Tibial nerve (tissue), 4 donors: ENCODE data around the gene ZFP3. TPM values are rescaled to one million over a fixed set of nuclear protein-coding genes. Genes with fewer than 3 reads are reported as not detected.
"Not testable (repeated sequence)": the region's sequence is repeated elsewhere in the genome, so short reads cannot be mapped to it uniquely, and the experiment has no call there.

ENCODE experiments used
- DNase-seq, 2 donors: peaks; one replicate each; pipeline ENCODE4 v3.0.0-alpha.2; 2019; ENCODE audit warnings: low spot score in 2 of 2
- H3K27ac ChIP-seq, 4 donors: fragments of 200-600 bp; sonication (generic) in 3 of 4; one replicate each; pipeline ENCODE4 v1.5.1; 2017 to 2019; ENCODE audit warnings: mild to moderate bottlenecking in 1 of 4
- H3K27me3 ChIP-seq, 2 donors: fragments of 200-600 bp; sonication (generic) in 1 of 2; one replicate each; pipeline versions ENCODE4 v1.5.1 to v1.6.0; 2017 to 2019
- H3K36me3 ChIP-seq, 3 donors: fragments of 200-600 bp; sonication (generic); one replicate each; pipeline ENCODE4 v1.5.1; 2018 to 2019
- H3K4me1 ChIP-seq, 4 donors: fragments of 200-600 bp; sonication (generic) in 3 of 4; one replicate each; pipeline ENCODE4 v1.5.1; 2017 to 2019
- H3K4me3 ChIP-seq, 4 donors: fragments of 200-600 bp; sonication (generic) in 3 of 4; one replicate each; pipeline ENCODE4 v1.5.1; 2017 to 2019; ENCODE audit warnings: mild to moderate bottlenecking in 1 of 4, moderate library complexity in 1 of 4
- H3K9me3 ChIP-seq, 4 donors: fragments of 200-600 bp; sonication (generic) in 3 of 4; one replicate each; pipeline ENCODE4 v1.5.1; 2017 to 2019
- EP300 ChIP-seq, 2 donors: sonication (generic); formaldehyde crosslinking; IDR thresholded peaks; one replicate each; pipeline ENCODE4 v1.6.1; 2017; ENCODE audit warnings: antibody characterized with exemption in 2 of 2, mild to moderate bottlenecking in 1 of 2
- POLR2A ChIP-seq, 2 donors: fragments of 450-650 bp; IDR thresholded peaks; one replicate each; pipeline ENCODE4 v1.6.1; 2017; ENCODE audit warnings: antibody characterized with exemption in 2 of 2, mild to moderate bottlenecking in 2 of 2, moderate library complexity in 2 of 2
- WGBS, 2 donors: methylation state at CpG; one replicate each; pipeline ENCODE4 v1.1.5; 2018; 5-methylcytosine and 5-hydroxymethylcytosine counted together
- total RNA-seq, 4 donors: library from RNA; depleted of rRNA; stranded (reverse); fragments of >200 nt; gene quantifications; one replicate each; pipeline ENCODE4 v1.1.0, GENCODE V29; 2016
- TF ChIP-seq, protein P1 (sequence below), 5 experiments: fragments of 200-600 bp in 3 of 5; fragments of 450-650 bp in 2 of 5; sonication (generic) in 3 of 5; IDR thresholded peaks; one replicate each; pipeline ENCODE4 v1.5.1; 2016 to 2019; ENCODE audit warnings: antibody characterized with exemption in 5 of 5, mild to moderate bottlenecking in 3 of 5, moderate library complexity in 2 of 5

ZFP3 gene
- total RNA-seq, 4 donors from 2014 or later = 2.5 to 7.1 (median 4.7) TPM

DNA sequence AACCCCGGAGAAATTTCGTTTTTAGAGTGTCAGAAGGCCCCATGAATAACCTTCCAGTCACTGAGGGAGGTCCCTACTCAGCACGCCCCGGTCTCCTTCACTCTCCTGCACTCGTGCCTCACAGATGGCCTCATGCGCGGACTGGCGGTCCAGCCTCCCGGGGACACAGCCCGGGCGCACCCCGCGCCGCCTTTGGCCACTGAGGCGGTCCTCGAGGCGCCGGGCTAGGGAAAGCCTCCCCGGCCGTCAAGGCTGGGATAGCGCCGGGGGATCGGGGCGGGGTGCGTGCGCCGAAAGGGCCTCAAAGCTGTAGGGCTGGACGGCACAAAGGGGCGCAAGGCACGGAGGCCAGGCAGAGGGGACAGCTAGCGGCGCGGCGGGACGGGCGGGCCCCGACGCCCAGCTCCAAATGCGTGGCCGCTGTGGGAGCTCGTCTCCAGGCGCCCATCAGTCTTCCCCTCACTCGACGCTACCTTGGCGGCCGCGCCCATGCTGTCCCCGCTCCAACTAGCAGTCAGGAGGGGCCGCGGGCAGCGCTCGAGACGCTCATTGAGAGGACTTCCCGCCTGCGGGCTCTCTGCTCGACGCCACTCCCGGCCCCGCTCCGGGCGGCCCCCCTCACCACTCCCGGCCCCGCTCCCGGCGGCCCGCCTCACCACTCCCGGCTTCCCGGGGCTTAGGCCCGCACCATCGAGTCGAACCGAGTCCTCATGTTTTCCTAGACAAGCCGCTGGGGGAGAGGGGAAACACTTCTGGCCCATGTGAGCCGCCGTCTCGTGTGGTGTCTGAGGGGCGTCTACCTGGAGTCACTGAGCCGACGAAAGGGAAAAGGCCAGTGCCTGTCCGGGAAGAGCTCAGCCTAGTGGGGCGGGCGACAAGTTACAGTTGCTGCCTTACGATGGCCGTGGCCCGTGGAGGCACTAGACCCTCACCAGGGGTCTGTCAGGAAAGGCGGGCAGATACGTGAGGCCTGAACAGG lies 37.7 kb downstream of the ZFP3 start, which contains the start of gene USP6:
USP6 (plus strand) TSS at position 360 of the 979 bp plus-strand sequence. CDS start 14,336 bp downstream, outside the sequence.
- no peak for DNase-seq
- H3K4me1 ChIP-seq = peaks cover 0 to 7% (median 4%) of the 10 kb centered on the region in 4 donors
- no peak for TF ChIP-seq EP300 (IDR thresholded peaks at IDR 0.05)
- no peak for TF ChIP-seq POLR2A (IDR thresholded peaks at IDR 0.05)
- TF ChIP-seq, protein P1, sequence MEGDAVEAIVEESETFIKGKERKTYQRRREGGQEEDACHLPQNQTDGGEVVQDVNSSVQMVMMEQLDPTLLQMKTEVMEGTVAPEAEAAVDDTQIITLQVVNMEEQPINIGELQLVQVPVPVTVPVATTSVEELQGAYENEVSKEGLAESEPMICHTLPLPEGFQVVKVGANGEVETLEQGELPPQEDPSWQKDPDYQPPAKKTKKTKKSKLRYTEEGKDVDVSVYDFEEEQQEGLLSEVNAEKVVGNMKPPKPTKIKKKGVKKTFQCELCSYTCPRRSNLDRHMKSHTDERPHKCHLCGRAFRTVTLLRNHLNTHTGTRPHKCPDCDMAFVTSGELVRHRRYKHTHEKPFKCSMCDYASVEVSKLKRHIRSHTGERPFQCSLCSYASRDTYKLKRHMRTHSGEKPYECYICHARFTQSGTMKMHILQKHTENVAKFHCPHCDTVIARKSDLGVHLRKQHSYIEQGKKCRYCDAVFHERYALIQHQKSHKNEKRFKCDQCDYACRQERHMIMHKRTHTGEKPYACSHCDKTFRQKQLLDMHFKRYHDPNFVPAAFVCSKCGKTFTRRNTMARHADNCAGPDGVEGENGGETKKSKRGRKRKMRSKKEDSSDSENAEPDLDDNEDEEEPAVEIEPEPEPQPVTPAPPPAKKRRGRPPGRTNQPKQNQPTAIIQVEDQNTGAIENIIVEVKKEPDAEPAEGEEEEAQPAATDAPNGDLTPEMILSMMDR (IDR thresholded peaks at IDR 0.05) = no peak
- 22 to 26% methylated on average over 48 to 49 of the region's 87 CpGs for WGBS, 2 donors
- H3K27ac ChIP-seq = peak within 1 kb of the TSS in 1 of 4 donors; percentile 59
- H3K27me3 ChIP-seq = peaks cover 0 to 44% of the 10 kb centered on the region in 2 donors
- peaks cover 0 to 15% (median 0%) of the 10 kb centered on the region in 3 donors for H3K36me3 ChIP-seq
- peaks cover 0 to 16% (median 0%) of the 10 kb centered on the region in 4 donors for H3K9me3 ChIP-seq
- H3K4me3 ChIP-seq = peak within 1 kb of the TSS in 1 of 4 donors; percentile 41

DNA sequence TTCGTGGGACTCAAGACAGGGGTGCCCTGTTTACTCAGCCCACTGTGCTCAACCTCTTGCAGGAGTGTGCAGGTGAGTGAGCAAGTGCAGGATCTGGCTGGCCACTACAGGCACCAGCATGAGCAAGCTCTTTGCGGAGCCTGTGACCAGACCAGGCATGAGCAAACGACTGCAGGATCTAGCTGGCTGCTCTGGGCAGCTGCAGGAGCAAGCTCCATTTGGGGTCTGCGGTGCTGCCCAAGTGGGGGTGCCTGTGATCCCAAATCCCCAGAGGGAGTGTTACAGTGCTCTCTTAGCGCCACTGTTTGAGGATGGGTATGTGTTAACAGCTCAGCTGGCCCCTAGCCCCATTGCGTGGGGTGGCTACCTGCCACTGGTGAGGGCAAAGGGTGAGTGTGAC lies 40.0 kb downstream of the ZFP3 start:
- Histone ChIP-seq H3K4me3 (no peak overlapping the region), H3K27ac (no peak overlapping the region), H3K27me3 (peaks cover 0 to 61% of the 10 kb centered on the region in 2 donors), H3K9me3 (peaks cover 0 to 16% (median 0%) of the 10 kb centered on the region in 4 donors), H3K36me3 (peaks cover 0 to 15% (median 0%) of the 10 kb centered on the region in 3 donors), H3K4me1 (peaks cover 0 to 12% (median 0%) of the 10 kb centered on the region in 4 donors)
- TF ChIP-seq EP300 (IDR thresholded peaks at IDR 0.05) (no peak), POLR2A (IDR thresholded peaks at IDR 0.05) (no peak)
- TF ChIP-seq, protein P1 (IDR thresholded peaks at IDR 0.05) = no peak
- WGBS, 2 donors = 89 to 93% methylated on average over 4 to 5 of the region's 6 CpGs
- DNase-seq = peak in 1 of 2 donors; percentile 3

DNA sequence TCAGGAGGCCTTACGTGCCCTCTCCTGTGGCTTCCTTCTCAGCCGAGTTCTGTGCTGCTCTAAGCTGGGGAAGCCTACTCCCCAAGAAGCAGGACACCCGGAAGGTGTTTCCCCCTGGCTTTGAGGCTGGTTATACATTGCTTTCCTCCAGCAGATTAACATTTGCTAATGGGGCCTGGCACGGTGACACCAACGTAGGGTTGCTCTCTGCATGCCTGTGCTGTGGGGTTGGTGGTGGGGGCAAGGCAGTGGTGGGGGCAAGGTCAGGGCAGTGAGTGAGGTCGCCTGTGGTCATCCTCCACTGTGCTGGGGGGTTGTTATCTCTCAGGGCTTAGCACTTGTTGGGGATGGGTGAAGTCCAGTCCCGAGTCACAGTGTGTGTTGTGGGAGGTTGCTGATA lies 41.8 kb downstream of the ZFP3 start:
- TF ChIP-seq, protein P1 (IDR thresholded peaks at IDR 0.05) = no peak
- no peak for TF ChIP-seq POLR2A (IDR thresholded peaks at IDR 0.05)
- no peak for TF ChIP-seq EP300 (IDR thresholded peaks at IDR 0.05)
- Histone ChIP-seq H3K4me1 (peaks cover 0 to 15% (median 0%) of the 10 kb centered on the region in 4 donors), H3K27me3 (peaks cover 0 to 67% of the 10 kb centered on the region in 2 donors), H3K27ac (no peak overlapping the region), H3K4me3 (no peak overlapping the region), H3K9me3 (peaks cover 0 to 16% (median 0%) of the 10 kb centered on the region in 4 donors), H3K36me3 (no peaks in the 10 kb centered on the region)
- no peak for DNase-seq
- 73 to 85% methylated on average over 5 to 7 of the region's 7 CpGs for WGBS, 2 donors

DNA sequence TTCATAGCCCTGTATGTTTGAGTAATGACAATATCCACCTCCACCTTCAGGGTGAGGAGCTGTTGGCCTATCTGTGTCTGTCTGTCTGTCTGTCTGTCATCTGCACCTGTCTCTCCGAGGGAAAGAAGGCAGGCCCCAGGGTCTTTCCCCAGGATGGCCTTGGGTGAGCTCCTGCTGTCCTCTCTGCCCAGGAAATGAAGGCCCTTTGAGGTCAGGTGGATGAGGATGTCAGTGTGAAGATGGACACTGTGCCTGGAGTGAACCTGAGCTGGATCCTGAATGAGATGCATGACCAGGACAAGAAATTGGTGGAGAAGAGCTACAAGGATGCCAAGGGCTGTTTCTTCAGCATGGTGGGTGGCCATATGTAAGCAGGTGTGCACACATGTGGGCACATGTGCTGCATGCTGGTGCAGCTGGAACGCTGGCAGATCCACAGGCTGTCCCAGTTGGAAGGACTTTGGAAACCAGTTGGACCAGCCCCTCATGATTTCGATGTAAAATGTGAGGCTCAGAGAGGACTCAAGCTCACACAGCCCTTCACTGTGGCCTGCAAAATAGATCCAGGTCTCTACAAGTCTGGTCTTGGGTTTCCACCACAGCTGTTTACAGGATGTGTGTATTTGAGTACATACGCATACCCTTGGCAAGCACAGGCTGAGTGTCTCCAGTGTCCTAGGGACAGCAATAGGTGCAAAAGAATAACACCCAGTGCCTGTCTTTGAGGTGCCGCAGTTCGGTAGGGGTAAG lies 42.3 kb downstream of the ZFP3 start:
- Histone ChIP-seq H3K9me3 (peaks cover 0 to 16% (median 0%) of the 10 kb centered on the region in 4 donors), H3K4me1 (peaks cover 0 to 15% (median 0%) of the 10 kb centered on the region in 4 donors), H3K27me3 (peaks cover 0 to 61% of the 10 kb centered on the region in 2 donors)
- not testable (repeated sequence) for H3K27ac ChIP-seq, H3K36me3 ChIP-seq, H3K4me3 ChIP-seq, DNase-seq
- 89 to 92% methylated on average over 6 of the region's 6 CpGs for WGBS, 2 donors

DNA sequence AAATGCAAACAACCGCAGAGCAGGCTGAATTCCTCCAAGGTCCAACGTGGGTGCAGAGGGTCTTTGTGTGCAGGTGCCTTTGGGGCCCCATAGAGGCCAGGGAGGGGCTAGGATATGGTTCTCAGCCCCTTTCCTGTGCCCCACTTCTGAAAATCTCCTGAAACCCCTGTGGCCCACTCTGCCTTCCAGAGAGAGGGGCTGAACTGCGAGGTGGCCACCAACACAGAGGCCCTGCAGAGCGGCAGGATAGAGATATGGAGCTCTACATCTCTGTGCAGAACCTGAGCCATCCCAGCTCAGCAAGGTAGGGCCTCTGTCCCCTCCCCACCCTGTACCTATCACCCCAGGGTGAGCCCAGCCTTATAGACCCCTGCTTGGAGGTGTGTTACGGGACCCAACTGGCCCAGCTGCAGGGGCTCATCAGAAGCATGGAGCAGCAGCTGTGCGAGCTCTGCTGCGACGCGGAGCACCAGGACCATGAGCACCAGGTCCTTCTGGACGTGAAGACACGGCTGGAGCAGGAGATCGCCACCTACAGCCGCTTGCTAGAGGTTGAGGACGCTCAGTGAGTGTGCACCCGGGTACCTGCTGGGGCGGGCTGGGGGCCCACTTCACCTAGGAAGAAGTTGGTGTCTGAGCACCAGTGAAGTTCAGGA lies 43.0 kb downstream of the ZFP3 start:
- Histone ChIP-seq H3K27ac (no peak overlapping the region), H3K4me1 (peaks cover 0 to 15% (median 0%) of the 10 kb centered on the region in 4 donors), H3K9me3 (peaks cover 0 to 16% (median 0%) of the 10 kb centered on the region in 4 donors), H3K36me3 (no peaks in the 10 kb centered on the region), H3K4me3 (no peak overlapping the region), H3K27me3 (peaks cover 0 to 54% of the 10 kb centered on the region in 2 donors)
- WGBS, 2 donors = 90 to 91% methylated on average over 14 of the region's 16 CpGs
- TF ChIP-seq, protein P1 (IDR thresholded peaks at IDR 0.05) = no peak
- no peak for TF ChIP-seq EP300 (IDR thresholded peaks at IDR 0.05)
- no peak for TF ChIP-seq POLR2A (IDR thresholded peaks at IDR 0.05)
- no peak for DNase-seq

DNA sequence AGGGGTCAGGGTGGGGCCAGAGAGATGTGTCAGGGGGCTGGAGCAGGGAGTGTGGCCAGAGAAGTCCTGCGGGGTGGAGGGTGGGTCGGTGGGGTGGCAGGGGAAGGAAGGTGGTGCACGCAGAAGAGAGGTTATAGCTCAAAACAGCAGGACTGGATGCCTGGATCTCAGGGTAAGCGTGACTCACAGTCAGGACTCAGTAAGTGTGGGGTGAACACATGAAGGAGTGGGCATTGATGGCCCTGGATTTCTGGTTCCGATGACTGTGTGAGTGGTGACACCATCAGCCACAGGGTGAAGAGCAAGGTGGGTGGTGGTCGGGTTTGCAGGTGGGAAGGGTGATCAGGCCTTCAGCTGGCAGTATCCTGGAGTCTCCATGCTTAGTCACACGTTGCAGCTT lies 43.8 kb downstream of the ZFP3 start:
- WGBS, 2 donors = 64 to 70% methylated on average over 7 of the region's 7 CpGs
- H3K36me3 ChIP-seq, H3K27ac ChIP-seq: not testable (repeated sequence)
- DNase-seq = peak in 1 of 2 donors; percentile 4
- peaks cover 0 to 47% of the 10 kb centered on the region in 2 donors for H3K27me3 ChIP-seq
- peaks cover 0 to 15% (median 0%) of the 10 kb centered on the region in 4 donors for H3K4me1 ChIP-seq
- H3K4me3 ChIP-seq = peak overlapping the region in 3 of 4 donors; percentile 17 to 55 (median 26)
- H3K9me3 ChIP-seq = peaks cover 0 to 16% (median 0%) of the 10 kb centered on the region in 4 donors
